ENCODE data around the gene GRIK5.

The GRIK5 gene

GRCh38 chr19:42116308-42117075 lies 46.5 kb upstream of the GRIK5 start:
- Histone ChIP-seq H3K4me1 (ENCODE audit: insufficient read depth, low read length, severe bottlenecking) (peaks cover 51% of the 10 kb centered on the region), H3K9ac (ENCODE audit: low read length) (peak overlapping the region; percentile 78; the same call in 1 of the 2 replicates), H2AFZ (ENCODE audit: low read length) (no peak overlapping the region), H3K36me3 (ENCODE audit: insufficient read depth, low read length) (peaks cover 18% of the 10 kb centered on the region; the same call in 1 of the 2 replicates), H3K9me3 (ENCODE audit: low read length) (no peaks in the 10 kb centered on the region), H3K27me3 (ENCODE audit: insufficient read depth, low read length) (no peaks in the 10 kb centered on the region), H3K4me2 (ENCODE audit: low read length) (peak overlapping the region; percentile 80; the same call in 1 of the 2 replicates), H3K27ac (ENCODE audit: low read depth, low read length, poor library complexity, severe bottlenecking) (peak overlapping the region; percentile 100), H3K4me3 (ENCODE audit: low read depth, low read length, poor library complexity, severe bottlenecking) (no peak overlapping the region), H4K20me1 (ENCODE audit: insufficient read depth, low read length) (no peaks in the 10 kb centered on the region), H3K79me2 (ENCODE audit: insufficient read depth, low read length) (no peaks in the 10 kb centered on the region), H3F3A (ENCODE audit: insufficient read depth, low read length) (peaks cover 12% of the 10 kb centered on the region), H3K9me2 (ENCODE audit: low read depth, low read length) (no peaks in the 10 kb centered on the region)
- TF ChIP-seq CTCF (IDR thresholded peaks at IDR 0.05; ENCODE audit: low read length) (peak; percentile 46), EZH2 (IDR thresholded peaks at IDR 0.05; ENCODE audit: borderline replicate concordance, low read length) (no peak)

- peaks cover 12% of the 10 kb centered on the region for H3F3A ChIP-seq (ENCODE audit: insufficient read depth, low read length)
Observed at GRCh38 chr19:42115705-42116104, 45.7 kb upstream of the GRIK5 start.

GRCh38 chr19:42115219-42115618 lies 45.2 kb upstream of the GRIK5 start:
- H3K27ac ChIP-seq (ENCODE audit: low read depth, low read length, poor library complexity, severe bottlenecking) = peak overlapping the region; percentile 100
- H3K36me3 ChIP-seq (ENCODE audit: insufficient read depth, low read length) = peaks cover 21% of the 10 kb centered on the region; the same call in 1 of the 2 replicates
- H3K4me1 ChIP-seq (ENCODE audit: insufficient read depth, low read length, severe bottlenecking) = peaks cover 42% of the 10 kb centered on the region
- H4K20me1 ChIP-seq (ENCODE audit: insufficient read depth, low read length) = no peaks in the 10 kb centered on the region
- H3K4me2 ChIP-seq (ENCODE audit: low read length) = peak overlapping the region; percentile 80; the same call in 1 of the 2 replicates
- no peak overlapping the region for H2AFZ ChIP-seq (ENCODE audit: low read length)
- no peak overlapping the region for H3K4me3 ChIP-seq (ENCODE audit: low read depth, low read length, poor library complexity, severe bottlenecking)
- no peaks in the 10 kb centered on the region for H3K79me2 ChIP-seq (ENCODE audit: insufficient read depth, low read length)
- no peaks in the 10 kb centered on the region for H3K9me3 ChIP-seq (ENCODE audit: low read length)
- no peaks in the 10 kb centered on the region for H3K9me2 ChIP-seq (ENCODE audit: low read depth, low read length)
- TF ChIP-seq EZH2 (IDR thresholded peaks at IDR 0.05; ENCODE audit: borderline replicate concordance, low read length) = no peak
- TF ChIP-seq CTCF (IDR thresholded peaks at IDR 0.05; ENCODE audit: low read length) = no peak
- H3K9ac ChIP-seq (ENCODE audit: low read length) = peak overlapping the region; percentile 78; the same call in 1 of the 2 replicates
- no peaks in the 10 kb centered on the region for H3K27me3 ChIP-seq (ENCODE audit: insufficient read depth, low read length)
- H3F3A ChIP-seq (ENCODE audit: insufficient read depth, low read length) = peaks cover 8% of the 10 kb centered on the region

More at GRCh38 chr19:42115705-42116104, 45.7 kb upstream of the GRIK5 start:
- Histone ChIP-seq H3K9ac (ENCODE audit: low read length) (peak overlapping the region; percentile 78; the same call in 1 of the 2 replicates), H3K9me3 (ENCODE audit: low read length) (no peaks in the 10 kb centered on the region), H3K36me3 (ENCODE audit: insufficient read depth, low read length) (peaks cover 18% of the 10 kb centered on the region; the same call in 1 of the 2 replicates), H3K27ac (ENCODE audit: low read depth, low read length, poor library complexity, severe bottlenecking) (peak overlapping the region; percentile 100), H3K9me2 (ENCODE audit: low read depth, low read length) (no peaks in the 10 kb centered on the region), H3K4me3 (ENCODE audit: low read depth, low read length, poor library complexity, severe bottlenecking) (no peak overlapping the region), H3K79me2 (ENCODE audit: insufficient read depth, low read length) (no peaks in the 10 kb centered on the region), H4K20me1 (ENCODE audit: insufficient read depth, low read length) (no peaks in the 10 kb centered on the region), H3K4me2 (ENCODE audit: low read length) (peak overlapping the region; percentile 80; the same call in 1 of the 2 replicates), H3K27me3 (ENCODE audit: insufficient read depth, low read length) (no peaks in the 10 kb centered on the region), H2AFZ (ENCODE audit: low read length) (no peak overlapping the region), H3K4me1 (ENCODE audit: insufficient read depth, low read length, severe bottlenecking) (peaks cover 44% of the 10 kb centered on the region)
- TF ChIP-seq EZH2 (IDR thresholded peaks at IDR 0.05; ENCODE audit: borderline replicate concordance, low read length) = no peak

Measured in OCI-LY1 (cell line).